Ishikawa (cell line): ENCODE data around the gene ARHGEF6.

Experiments used
- CEBPB ChIP-seq: IDR thresholded peaks from 2 replicates; pipeline ENCODE4 v1.6.1; 2012
- CREB1 ChIP-seq: IDR thresholded peaks from 2 replicates; pipeline ENCODE4 v1.6.1; 2012; ENCODE audit warnings: low read depth
- EGR1 ChIP-seq: IDR thresholded peaks from 2 replicates; pipeline ENCODE4 v1.6.1; 2012
- EP300 ChIP-seq: IDR thresholded peaks from 2 replicates; pipeline ENCODE4 v1.6.1; 2012; ENCODE audit warnings: borderline replicate concordance
- FOXM1 ChIP-seq: IDR thresholded peaks from 2 replicates; pipeline ENCODE4 v1.6.1; 2012; ENCODE audit warnings: low read depth, borderline replicate concordance
- NFIC ChIP-seq: IDR thresholded peaks from 2 replicates; pipeline ENCODE4 v1.6.1; 2012
- RAD21 ChIP-seq: IDR thresholded peaks from 2 replicates; pipeline ENCODE4 v1.6.1; 2012; ENCODE audit warnings: low read depth
- TAF1 ChIP-seq: IDR thresholded peaks from 2 replicates; pipeline ENCODE4 v1.6.1; 2012; ENCODE audit warnings: low read depth, mild to moderate bottlenecking
- TCF12 ChIP-seq: IDR thresholded peaks from 2 replicates; pipeline ENCODE4 v1.6.1; 2012; ENCODE audit warnings: low read depth
- TEAD4 ChIP-seq: IDR thresholded peaks from 2 replicates; pipeline ENCODE4 v1.6.1; 2012
- YY1 ChIP-seq: IDR thresholded peaks from 2 replicates; pipeline ENCODE4 v1.6.1; 2012; ENCODE audit warnings: low read depth
- ZBTB7A ChIP-seq: IDR thresholded peaks from 2 replicates; pipeline ENCODE4 v1.6.1; 2012; ENCODE audit warnings: low read depth
- TF ChIP-seq, protein P1 (sequence below): IDR thresholded peaks from 2 replicates; pipeline ENCODE4 v1.6.1; 2012
- TF ChIP-seq, protein P2 (sequence below): IDR thresholded peaks from 2 replicates; pipeline ENCODE4 v1.6.1; 2012
- TF ChIP-seq, protein P3 (sequence below): IDR thresholded peaks from 2 replicates; pipeline ENCODE4 v1.6.1; 2012; ENCODE audit warnings: low read depth, mild to moderate bottlenecking

Gene ARHGEF6

DNA sequence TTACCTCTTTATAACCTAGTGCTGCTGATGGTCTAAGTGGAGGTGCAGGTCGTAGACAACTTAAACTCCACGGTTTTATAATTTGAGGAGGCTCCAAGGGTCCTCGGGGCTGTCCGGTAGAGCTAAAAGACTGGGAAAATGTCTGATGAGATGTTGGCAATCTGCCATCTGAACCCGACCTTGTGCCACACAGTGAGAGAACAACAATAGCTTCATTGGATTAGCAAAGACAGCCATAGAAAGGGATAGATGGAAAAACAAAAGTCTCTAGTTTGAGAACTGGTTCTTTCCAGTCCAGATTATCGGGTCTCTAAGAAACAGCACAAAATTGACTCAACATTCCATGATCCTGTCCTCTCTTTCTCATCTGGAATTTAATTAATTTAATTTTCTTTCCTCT, 101.2 kb downstream of the ARHGEF6 start:
- TF ChIP-seq RAD21, result no peak
- TF ChIP-seq CREB1, result no peak
- TF ChIP-seq, protein P1, sequence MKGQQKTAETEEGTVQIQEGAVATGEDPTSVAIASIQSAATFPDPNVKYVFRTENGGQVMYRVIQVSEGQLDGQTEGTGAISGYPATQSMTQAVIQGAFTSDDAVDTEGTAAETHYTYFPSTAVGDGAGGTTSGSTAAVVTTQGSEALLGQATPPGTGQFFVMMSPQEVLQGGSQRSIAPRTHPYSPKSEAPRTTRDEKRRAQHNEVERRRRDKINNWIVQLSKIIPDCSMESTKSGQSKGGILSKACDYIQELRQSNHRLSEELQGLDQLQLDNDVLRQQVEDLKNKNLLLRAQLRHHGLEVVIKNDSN, result no peak
- no peak for TF ChIP-seq ZBTB7A
- TF ChIP-seq CEBPB, result no peak
- no peak for TF ChIP-seq TAF1
- no peak for TF ChIP-seq TCF12
- no peak for TF ChIP-seq EP300
- no peak for TF ChIP-seq FOXM1
- TF ChIP-seq NFIC, result no peak
- TF ChIP-seq, protein P2, sequence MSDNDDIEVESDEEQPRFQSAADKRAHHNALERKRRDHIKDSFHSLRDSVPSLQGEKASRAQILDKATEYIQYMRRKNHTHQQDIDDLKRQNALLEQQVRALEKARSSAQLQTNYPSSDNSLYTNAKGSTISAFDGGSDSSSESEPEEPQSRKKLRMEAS, result no peak
- TF ChIP-seq, protein P3, sequence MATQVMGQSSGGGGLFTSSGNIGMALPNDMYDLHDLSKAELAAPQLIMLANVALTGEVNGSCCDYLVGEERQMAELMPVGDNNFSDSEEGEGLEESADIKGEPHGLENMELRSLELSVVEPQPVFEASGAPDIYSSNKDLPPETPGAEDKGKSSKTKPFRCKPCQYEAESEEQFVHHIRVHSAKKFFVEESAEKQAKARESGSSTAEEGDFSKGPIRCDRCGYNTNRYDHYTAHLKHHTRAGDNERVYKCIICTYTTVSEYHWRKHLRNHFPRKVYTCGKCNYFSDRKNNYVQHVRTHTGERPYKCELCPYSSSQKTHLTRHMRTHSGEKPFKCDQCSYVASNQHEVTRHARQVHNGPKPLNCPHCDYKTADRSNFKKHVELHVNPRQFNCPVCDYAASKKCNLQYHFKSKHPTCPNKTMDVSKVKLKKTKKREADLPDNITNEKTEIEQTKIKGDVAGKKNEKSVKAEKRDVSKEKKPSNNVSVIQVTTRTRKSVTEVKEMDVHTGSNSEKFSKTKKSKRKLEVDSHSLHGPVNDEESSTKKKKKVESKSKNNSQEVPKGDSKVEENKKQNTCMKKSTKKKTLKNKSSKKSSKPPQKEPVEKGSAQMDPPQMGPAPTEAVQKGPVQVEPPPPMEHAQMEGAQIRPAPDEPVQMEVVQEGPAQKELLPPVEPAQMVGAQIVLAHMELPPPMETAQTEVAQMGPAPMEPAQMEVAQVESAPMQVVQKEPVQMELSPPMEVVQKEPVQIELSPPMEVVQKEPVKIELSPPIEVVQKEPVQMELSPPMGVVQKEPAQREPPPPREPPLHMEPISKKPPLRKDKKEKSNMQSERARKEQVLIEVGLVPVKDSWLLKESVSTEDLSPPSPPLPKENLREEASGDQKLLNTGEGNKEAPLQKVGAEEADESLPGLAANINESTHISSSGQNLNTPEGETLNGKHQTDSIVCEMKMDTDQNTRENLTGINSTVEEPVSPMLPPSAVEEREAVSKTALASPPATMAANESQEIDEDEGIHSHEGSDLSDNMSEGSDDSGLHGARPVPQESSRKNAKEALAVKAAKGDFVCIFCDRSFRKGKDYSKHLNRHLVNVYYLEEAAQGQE, result no peak
- TF ChIP-seq YY1, result no peak
- TF ChIP-seq TEAD4, result no peak
- no peak for TF ChIP-seq EGR1

DNA sequence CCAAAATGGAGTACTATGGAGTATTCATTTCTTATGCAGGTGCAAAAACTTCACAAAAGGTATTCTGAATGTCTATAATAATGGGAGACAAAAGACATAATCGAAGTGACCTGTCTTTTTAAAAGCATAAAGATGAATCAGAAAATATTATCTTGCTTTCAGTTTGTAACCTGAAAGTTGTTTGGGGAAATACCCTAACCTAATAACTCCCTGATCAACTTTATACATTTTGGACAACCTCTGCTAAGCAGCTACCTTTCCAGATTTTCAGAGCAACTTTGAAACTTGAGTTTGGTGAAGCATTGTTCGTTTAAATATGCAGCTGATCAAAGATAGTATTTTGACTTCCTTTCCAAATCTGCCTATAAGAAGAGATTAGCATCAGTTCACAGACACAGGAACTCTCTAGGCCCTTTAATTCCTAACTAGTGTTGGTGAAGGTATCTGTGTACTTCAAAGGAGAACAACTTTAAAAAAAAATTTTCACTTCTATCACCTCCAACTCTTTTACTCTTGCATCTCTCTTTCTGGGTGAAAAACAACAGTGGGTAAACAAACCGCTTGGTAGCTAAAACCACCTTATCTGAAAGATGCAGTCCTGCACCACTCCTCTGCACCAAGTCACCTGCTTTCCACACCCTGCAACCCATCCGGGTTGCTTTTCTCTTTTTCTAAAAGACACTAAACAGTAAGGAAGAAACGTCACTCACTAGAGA, 106.3 kb downstream of the ARHGEF6 start:
- no peak for TF ChIP-seq CREB1
- TF ChIP-seq, protein P3, result no peak
- TF ChIP-seq TAF1, result no peak
- TF ChIP-seq TEAD4, result no peak
- TF ChIP-seq NFIC, result no peak
- TF ChIP-seq TCF12, result no peak
- no peak for TF ChIP-seq EGR1
- no peak for TF ChIP-seq RAD21
- no peak for TF ChIP-seq FOXM1
- TF ChIP-seq YY1, result no peak
- TF ChIP-seq, protein P1, result no peak
- TF ChIP-seq ZBTB7A, result no peak
- TF ChIP-seq EP300, result no peak
- no peak for TF ChIP-seq CEBPB
- TF ChIP-seq, protein P2, result no peak

DNA sequence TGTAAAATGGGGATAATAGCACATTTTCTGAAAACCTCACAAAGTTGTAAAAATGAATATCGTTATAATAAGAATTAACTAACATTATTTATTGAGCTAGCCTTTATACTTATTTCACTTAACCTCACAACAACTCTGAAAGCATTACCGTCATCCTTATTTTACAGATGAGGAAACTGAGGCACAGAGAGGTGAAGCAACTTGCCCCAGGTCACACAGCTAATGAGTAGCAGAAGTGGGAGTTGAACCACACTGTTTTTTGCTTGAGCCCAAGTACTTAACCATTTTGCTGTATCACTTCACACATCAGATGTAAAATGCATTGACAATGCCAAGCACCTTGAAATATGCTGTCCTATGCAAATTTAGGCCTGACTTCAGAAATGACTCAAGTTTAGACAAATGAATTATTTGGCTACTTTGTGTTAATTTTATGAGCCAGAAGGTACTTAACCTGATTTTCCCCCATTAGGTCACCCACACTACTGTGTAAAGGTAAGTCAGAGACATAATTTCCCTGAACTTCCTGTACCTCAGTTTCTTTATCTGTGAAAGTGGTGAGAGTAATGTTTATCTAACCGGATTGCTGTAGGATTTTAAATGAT, 109.6 kb downstream of the ARHGEF6 start:
- TF ChIP-seq, protein P1, result no peak
- TF ChIP-seq, protein P2, result no peak
- no peak for TF ChIP-seq ZBTB7A
- no peak for TF ChIP-seq TEAD4
- TF ChIP-seq YY1, result no peak
- no peak for TF ChIP-seq EGR1
- TF ChIP-seq CREB1, result no peak

DNA sequence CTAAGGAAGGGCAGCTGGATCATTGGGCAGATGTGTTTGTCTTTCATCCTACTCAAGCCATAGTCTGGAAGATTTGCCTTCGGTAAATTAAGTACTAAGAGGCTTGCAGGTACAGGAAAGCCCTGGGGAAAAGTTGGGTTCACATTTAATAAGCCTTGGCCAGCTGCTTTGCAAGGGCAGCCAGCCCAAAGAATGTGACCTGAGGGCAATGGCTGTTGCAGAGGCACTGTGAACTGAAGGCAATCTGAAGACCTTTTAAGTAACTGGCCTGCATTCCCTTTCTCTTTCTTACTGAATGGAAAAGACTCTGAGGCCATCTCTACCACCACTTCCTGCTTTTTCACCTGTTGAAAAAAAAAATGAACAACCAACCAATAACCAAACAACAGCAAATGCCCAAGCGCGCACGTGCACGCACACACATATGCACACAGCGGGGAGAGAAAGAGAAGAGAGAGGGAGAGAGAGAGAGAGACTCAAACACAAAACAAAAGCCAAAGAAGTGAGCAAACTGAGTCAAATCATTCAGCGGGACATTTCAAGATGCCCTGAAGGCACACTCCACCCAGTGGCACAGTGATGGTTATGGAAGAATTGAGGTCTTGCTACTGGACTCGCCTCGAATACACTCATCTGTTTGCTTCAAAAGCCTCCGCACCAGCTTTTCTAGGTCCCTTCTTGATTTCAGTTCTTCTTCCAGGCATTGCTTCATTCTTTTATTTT, 113.1 kb downstream of the ARHGEF6 start:
- no peak for TF ChIP-seq TCF12
- no peak for TF ChIP-seq YY1
- TF ChIP-seq TEAD4, result no peak
- TF ChIP-seq TAF1, result no peak
- no peak for TF ChIP-seq EP300
- TF ChIP-seq, protein P3, result no peak
- no peak for TF ChIP-seq NFIC
- TF ChIP-seq RAD21, result no peak
